Right lobe of liver (tissue), 6 donors: ENCODE data around the gene PCDHA8. TPM values are rescaled to one million over a fixed set of nuclear protein-coding genes. Genes with fewer than 3 reads are reported as not detected.
"Not testable (repeated sequence)": the region's sequence is repeated elsewhere in the genome, so short reads cannot be mapped to it uniquely, and the experiment has no call there.

Experiments used
- ATAC-seq, 4 donors: fragments of 200-7000 bp; cut with Tn5 transposase; one replicate each; pipeline ENCODE4 v1.9.1; 2020; ENCODE audit warnings: mild to moderate bottlenecking in 4 of 4, moderate library complexity in 4 of 4
- DNase-seq, 3 donors: peaks; one replicate each; pipeline ENCODE4 v3.0.0-alpha.2; 2020
- H3K27ac ChIP-seq, 3 donors: fragments of 200-600 bp; one replicate each; pipeline ENCODE4 v1.8.0; 2022
- H3K27me3 ChIP-seq, 2 donors: fragments of 200-600 bp; one replicate each; pipeline ENCODE4 v1.8.0; 2022
- H3K36me3 ChIP-seq, 4 donors: fragments of 200-600 bp; sonication (generic) in 1 of 4; one replicate each; pipeline versions ENCODE4 v1.5.1 to v1.8.0; 2017 to 2022; ENCODE audit warnings: control low read depth in 1 of 4
- H3K4me1 ChIP-seq, 4 donors: fragments of 200-600 bp; sonication (generic) in 1 of 4; one replicate each; pipeline versions ENCODE4 v1.5.1 to v1.8.0; 2017 to 2022; ENCODE audit warnings: control low read depth in 1 of 4
- H3K4me3 ChIP-seq, 3 donors: fragments of 200-600 bp; one replicate each; pipeline ENCODE4 v1.8.0; 2022
- H3K9me3 ChIP-seq, 4 donors: fragments of 200-600 bp; sonication (generic) in 1 of 4; one replicate each; pipeline versions ENCODE4 v1.5.1 to v1.8.0; 2017 to 2022; ENCODE audit warnings: control low read depth in 1 of 4
- POLR2A ChIP-seq: fragments of 450-650 bp; IDR thresholded peaks from one replicate; pipeline ENCODE4 v1.6.1; 2017; ENCODE audit warnings: antibody characterized with exemption, mild to moderate bottlenecking
- WGBS: methylation state at CpG from one replicate; pipeline ENCODE4 v1.1.6; 2018; ENCODE audit warnings: low coverage, low lambda C conversion rate; ENCODE audit not compliant: insufficient coverage; ENCODE audit errors: missing lambda C conversion rate; 5-methylcytosine and 5-hydroxymethylcytosine counted together
- intact Hi-C, 2 donors: fragments of 100-400 bp; cut with DNase I; formaldehyde crosslinking; loops; one replicate each; pipeline versions ENCODE4 v1.11.2 to v1.14.1; 2022
- total RNA-seq, 6 experiments: library from RNA; depleted of rRNA in 2 of 6; stranded (reverse); fragments of >200 nt in 2 of 6; fragmentation: NEBNext Ultra II Directional in 3 of 6; extraction: Animal tissue kit (Norgen Biotek cat#: 25700) in 3 of 6; gene quantifications; one replicate each; pipeline versions ENCODE4 v1.1.0 to v1.2.4, GENCODE V29; 2016 to 2023
- TF ChIP-seq, protein P1 (sequence below), 4 donors: fragments of 200-600 bp in 3 of 4; fragments of 450-650 bp in 1 of 4; IDR thresholded peaks; one replicate each; pipeline versions ENCODE4 v1.5.1 to v1.8.0; 2016 to 2022; ENCODE audit warnings: antibody characterized with exemption in 4 of 4, mild to moderate bottlenecking in 2 of 4
- donor health status: DM: no; HTN: yes; CAD: no.
- donor health status: DM: no; HTN: no; CAD: no.
- donor health status: DM: no; HTN: no; CAD: no.
- donor health status: DM: no; HTN: yes; CAD: no.
- donor health status: DM: no; HTN: yes; CAD: no.

The PCDHA8 gene
- total RNA-seq, 6 experiments from 2014 or later, result not detected

DNA sequence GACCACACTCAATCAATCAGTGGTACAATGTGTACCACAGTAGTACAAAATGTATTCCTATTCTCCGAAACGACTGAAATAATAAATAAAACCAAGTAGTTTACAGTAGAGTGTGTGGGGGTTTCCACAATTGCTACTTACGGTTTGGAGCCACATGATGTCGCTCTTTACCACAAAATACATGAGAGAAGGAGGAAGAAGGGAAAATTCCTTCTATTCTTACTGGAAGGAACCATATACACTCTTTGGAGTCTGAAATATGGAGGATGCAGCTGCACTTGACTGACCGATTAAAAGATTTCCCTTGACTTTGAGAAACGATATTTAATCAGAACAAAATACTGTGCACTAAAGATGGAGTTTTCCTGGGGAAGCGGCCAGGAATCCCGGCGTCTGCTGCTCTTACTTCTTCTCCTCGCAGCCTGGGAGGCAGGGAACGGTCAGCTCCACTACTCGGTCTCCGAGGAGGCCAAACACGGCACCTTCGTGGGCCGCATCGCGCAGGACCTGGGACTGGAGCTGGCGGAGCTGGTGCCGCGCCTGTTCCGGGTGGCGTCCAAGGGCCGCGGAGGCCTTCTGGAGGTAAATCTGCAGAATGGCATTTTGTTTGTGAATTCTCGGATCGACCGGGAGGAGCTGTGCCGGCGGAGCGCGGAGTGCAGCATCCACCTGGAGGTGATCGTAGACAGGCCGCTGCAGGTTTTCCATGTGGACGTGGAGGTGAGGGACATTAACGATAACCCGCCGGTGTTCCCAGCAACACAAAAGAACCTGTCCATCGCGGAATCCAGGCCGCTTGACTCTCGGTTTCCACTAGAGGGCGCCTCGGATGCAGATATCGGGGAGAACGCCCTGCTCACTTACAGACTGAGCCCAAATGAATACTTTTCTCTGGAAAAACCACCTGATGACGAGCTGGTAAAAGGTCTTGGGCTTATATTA is 33.9 kb upstream of the PCDHA8 start, which contains the start of gene PCDHA4:
Gene PCDHA4 (plus strand): TSS at position 235 of the 942 bp plus-strand sequence.
- Histone ChIP-seq H3K36me3 (no peaks in the 10 kb centered on the region), H3K27me3 (no peaks in the 10 kb centered on the region), H3K27ac (no peak within 1 kb of the TSS), H3K9me3 (peaks cover 0 to 10% (median 0%) of the 10 kb centered on the region in 4 donors), H3K4me3 (no peak within 1 kb of the TSS), H3K4me1 (no peaks in the 10 kb centered on the region)
- DNase-seq, result no peak
- 16% methylated on average over 8 of the region's 47 CpGs for WGBS
- intact Hi-C loops, result no loop called here
- ATAC-seq, result no peak
- no peak for TF ChIP-seq POLR2A
- TF ChIP-seq, protein P1, sequence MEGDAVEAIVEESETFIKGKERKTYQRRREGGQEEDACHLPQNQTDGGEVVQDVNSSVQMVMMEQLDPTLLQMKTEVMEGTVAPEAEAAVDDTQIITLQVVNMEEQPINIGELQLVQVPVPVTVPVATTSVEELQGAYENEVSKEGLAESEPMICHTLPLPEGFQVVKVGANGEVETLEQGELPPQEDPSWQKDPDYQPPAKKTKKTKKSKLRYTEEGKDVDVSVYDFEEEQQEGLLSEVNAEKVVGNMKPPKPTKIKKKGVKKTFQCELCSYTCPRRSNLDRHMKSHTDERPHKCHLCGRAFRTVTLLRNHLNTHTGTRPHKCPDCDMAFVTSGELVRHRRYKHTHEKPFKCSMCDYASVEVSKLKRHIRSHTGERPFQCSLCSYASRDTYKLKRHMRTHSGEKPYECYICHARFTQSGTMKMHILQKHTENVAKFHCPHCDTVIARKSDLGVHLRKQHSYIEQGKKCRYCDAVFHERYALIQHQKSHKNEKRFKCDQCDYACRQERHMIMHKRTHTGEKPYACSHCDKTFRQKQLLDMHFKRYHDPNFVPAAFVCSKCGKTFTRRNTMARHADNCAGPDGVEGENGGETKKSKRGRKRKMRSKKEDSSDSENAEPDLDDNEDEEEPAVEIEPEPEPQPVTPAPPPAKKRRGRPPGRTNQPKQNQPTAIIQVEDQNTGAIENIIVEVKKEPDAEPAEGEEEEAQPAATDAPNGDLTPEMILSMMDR (IDR thresholded peaks at IDR 0.05), result peak in 2 of 4 donors; percentile 7 to 15

DNA sequence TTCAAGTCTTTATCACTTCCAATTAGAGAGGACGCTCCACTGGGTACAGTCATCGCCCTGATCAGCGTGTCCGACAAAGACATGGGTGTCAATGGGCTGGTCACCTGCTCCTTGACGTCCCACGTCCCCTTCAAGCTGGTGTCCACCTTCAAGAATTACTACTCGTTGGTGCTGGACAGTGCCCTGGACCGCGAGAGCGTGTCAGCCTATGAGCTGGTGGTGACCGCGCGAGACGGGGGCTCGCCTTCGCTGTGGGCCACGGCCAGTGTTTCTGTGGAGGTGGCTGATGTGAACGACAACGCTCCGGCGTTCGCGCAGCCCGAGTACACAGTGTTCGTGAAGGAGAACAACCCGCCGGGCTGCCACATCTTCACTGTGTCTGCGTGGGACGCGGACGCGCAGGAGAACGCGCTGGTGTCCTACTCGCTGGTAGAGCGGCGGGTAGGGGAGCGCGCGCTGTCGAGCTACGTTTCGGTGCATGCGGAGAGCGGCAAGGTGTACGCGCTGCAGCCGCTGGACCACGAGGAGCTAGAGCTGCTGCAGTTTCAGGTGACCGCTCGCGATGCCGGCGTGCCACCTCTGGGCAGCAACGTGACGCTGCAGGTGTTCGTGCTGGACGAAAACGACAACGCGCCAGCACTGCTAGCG is 32.6 kb upstream of the PCDHA8 start:
- H3K27me3 ChIP-seq, H3K4me1 ChIP-seq, intact Hi-C loops, ATAC-seq, H3K4me3 ChIP-seq, H3K27ac ChIP-seq, H3K36me3 ChIP-seq, DNase-seq: not testable (repeated sequence)
- WGBS, result 57% methylated on average over 32 of the region's 62 CpGs
- peaks cover 0 to 10% (median 0%) of the 10 kb centered on the region in 4 donors for H3K9me3 ChIP-seq

- H3K36me3 ChIP-seq, result no peaks in the 10 kb centered on the region
- H3K27me3 ChIP-seq, result no peaks in the 10 kb centered on the region
- peaks cover 0 to 10% (median 0%) of the 10 kb centered on the region in 4 donors for H3K9me3 ChIP-seq
- H3K4me1 ChIP-seq, result no peaks in the 10 kb centered on the region
- intact Hi-C loops, result no loop called here
- no peak for ATAC-seq
- DNase-seq, result peak in 1 of 3 donors; percentile 53
- no peak overlapping the region for H3K27ac ChIP-seq
- TF ChIP-seq, protein P1 (IDR thresholded peaks at IDR 0.05), result no peak
- no peak for TF ChIP-seq POLR2A
- no peak overlapping the region for H3K4me3 ChIP-seq
- WGBS, result 20% methylated on average over 1 of the region's 43 CpGs
These were observed 32.1 kb upstream of the PCDHA8 start for GRCh38 chr5:140808889-140809291.

DNA sequence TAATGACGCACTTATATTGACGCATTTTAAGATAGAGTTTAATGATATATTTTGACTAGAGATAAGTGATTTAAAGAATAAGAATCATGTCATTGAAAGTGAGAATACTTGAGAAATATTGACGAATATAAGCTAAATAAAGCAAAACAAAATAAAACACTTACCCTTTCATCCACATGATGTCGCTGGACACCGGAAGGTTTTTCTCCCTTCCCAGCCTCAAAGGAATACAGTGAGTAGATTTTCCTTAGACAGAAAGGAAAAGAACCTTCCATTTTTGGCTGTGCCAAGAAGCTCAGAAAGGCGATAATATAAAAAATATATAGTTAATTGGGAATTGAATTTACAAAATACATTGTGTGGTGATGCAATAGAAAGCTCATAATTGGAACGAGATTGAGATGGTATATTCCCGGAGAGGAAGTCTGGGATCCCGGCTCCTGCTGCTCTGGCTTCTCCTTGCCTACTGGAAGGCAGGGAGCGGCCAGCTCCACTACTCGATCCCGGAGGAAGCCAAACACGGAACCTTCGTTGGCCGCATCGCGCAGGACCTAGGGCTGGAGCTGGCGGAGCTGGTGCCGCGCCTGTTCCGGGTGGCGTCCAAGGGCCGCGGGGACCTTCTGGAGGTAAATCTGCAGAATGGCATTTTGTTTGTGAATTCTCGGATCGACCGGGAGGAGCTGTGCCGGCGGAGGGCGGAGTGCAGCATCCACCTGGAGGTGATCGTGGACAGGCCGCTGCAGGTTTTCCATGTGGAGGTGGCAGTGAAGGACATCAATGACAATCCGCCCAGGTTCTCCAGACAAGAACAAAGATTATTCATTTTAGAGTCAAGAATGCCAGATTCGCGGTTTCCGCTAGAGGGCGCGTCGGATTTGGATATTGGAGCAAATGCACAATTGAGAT is 19.4 kb upstream of the PCDHA8 start, which contains the start of gene PCDHA5:
Gene PCDHA5 (plus strand): TSS at position 239 of the 906 bp plus-strand sequence.
- intact Hi-C loops, result no loop called here
- no peak within 1 kb of the TSS for H3K4me3 ChIP-seq
- no peak for TF ChIP-seq POLR2A
- TF ChIP-seq, protein P1 (IDR thresholded peaks at IDR 0.05), result peak; percentile 13 to 34 (median 27)
- ATAC-seq (no peak), DNase-seq (no peak)
- H3K36me3 ChIP-seq, result no peaks in the 10 kb centered on the region
- H3K27ac ChIP-seq, result no peak within 1 kb of the TSS
- no peaks in the 10 kb centered on the region for H3K4me1 ChIP-seq
- H3K9me3 ChIP-seq, result no peaks in the 10 kb centered on the region
- WGBS, result 23% methylated on average over 23 of the region's 39 CpGs
- H3K27me3 ChIP-seq, result peaks cover 0 to 8% of the 10 kb centered on the region in 2 donors
